Measurements from ENCODE around the gene CIB4.
"Not testable (repeated sequence)": the region's sequence is repeated elsewhere in the genome, so short reads cannot be mapped to it uniquely, and the experiment has no call there.

The CIB4 gene

GRCh38 chr2:26674771-26675170 is 33.6 kb upstream of the CIB4 start:
- H3K9me3 ChIP-seq (ENCODE audit: control insufficient read depth, low read depth, low read length) = no peaks in the 10 kb centered on the region
- no peaks in the 10 kb centered on the region for H3K4me1 ChIP-seq (ENCODE audit: control insufficient read depth, low read depth, low read length)
- H3K36me3 ChIP-seq (ENCODE audit: control insufficient read depth, low read depth, low read length) = no peaks in the 10 kb centered on the region
- no peak overlapping the region for H3K27ac ChIP-seq (ENCODE audit: low read length)
- peaks cover 3% of the 10 kb centered on the region for H3K27me3 ChIP-seq (ENCODE audit: control insufficient read depth, insufficient read depth, low read length)
- no peak overlapping the region for H3K9ac ChIP-seq (ENCODE audit: low read length)
- no peak overlapping the region for H3K4me3 ChIP-seq (ENCODE audit: low read length)

GRCh38 chr2:26674002-26674751 is 33.0 kb upstream of the CIB4 start:
- no peaks in the 10 kb centered on the region for H3K36me3 ChIP-seq (ENCODE audit: control insufficient read depth, low read depth, low read length)
- no peak overlapping the region for H3K27ac ChIP-seq (ENCODE audit: low read length)
- H3K4me3 ChIP-seq (ENCODE audit: low read length) = no peak overlapping the region
- no peak overlapping the region for H3K9ac ChIP-seq (ENCODE audit: low read length)
- no peaks in the 10 kb centered on the region for H3K4me1 ChIP-seq (ENCODE audit: control insufficient read depth, low read depth, low read length)
- H3K9me3 ChIP-seq (ENCODE audit: control insufficient read depth, low read depth, low read length) = no peaks in the 10 kb centered on the region
- peaks cover 3% of the 10 kb centered on the region for H3K27me3 ChIP-seq (ENCODE audit: control insufficient read depth, insufficient read depth, low read length)

GRCh38 chr2:26672818-26673393 is 31.7 kb upstream of the CIB4 start:
- Histone ChIP-seq H3K4me1 (ENCODE audit: control insufficient read depth, low read depth, low read length) (no peaks in the 10 kb centered on the region), H3K27me3 (ENCODE audit: control insufficient read depth, insufficient read depth, low read length) (no peaks in the 10 kb centered on the region), H3K27ac (ENCODE audit: low read length) (no peak overlapping the region), H3K4me3 (ENCODE audit: low read length) (no peak overlapping the region), H3K9ac (ENCODE audit: low read length) (no peak overlapping the region), H3K9me3 (ENCODE audit: control insufficient read depth, low read depth, low read length) (no peaks in the 10 kb centered on the region), H3K36me3 (ENCODE audit: control insufficient read depth, low read depth, low read length) (no peaks in the 10 kb centered on the region)

GRCh38 chr2:26672112-26672817 is 31.1 kb upstream of the CIB4 start:
- Histone ChIP-seq H3K27ac (ENCODE audit: low read length) (no peak overlapping the region), H3K27me3 (ENCODE audit: control insufficient read depth, insufficient read depth, low read length) (no peaks in the 10 kb centered on the region), H3K4me1 (ENCODE audit: control insufficient read depth, low read depth, low read length) (no peaks in the 10 kb centered on the region), H3K9me3 (ENCODE audit: control insufficient read depth, low read depth, low read length) (no peaks in the 10 kb centered on the region), H3K9ac (ENCODE audit: low read length) (no peak overlapping the region), H3K36me3 (ENCODE audit: control insufficient read depth, low read depth, low read length) (no peaks in the 10 kb centered on the region), H3K4me3 (ENCODE audit: low read length) (no peak overlapping the region)

- Histone ChIP-seq H3K9ac (ENCODE audit: low read length) (no peak overlapping the region), H3K4me3 (ENCODE audit: low read length) (no peak overlapping the region), H3K27ac (ENCODE audit: low read length) (no peak overlapping the region)
Observed at GRCh38 chr2:26671691-26672090, 30.5 kb upstream of the CIB4 start.

GRCh38 chr2:26670931-26671460 is 29.8 kb upstream of the CIB4 start:
- H3K4me3 ChIP-seq (ENCODE audit: low read length) = no peak overlapping the region
- H3K27ac ChIP-seq (ENCODE audit: low read length) = no peak overlapping the region

More at GRCh38 chr2:26671691-26672090, 30.5 kb upstream of the CIB4 start:
- no peaks in the 10 kb centered on the region for H3K4me1 ChIP-seq (ENCODE audit: control insufficient read depth, low read depth, low read length)
- H3K9me3 ChIP-seq (ENCODE audit: control insufficient read depth, low read depth, low read length) = no peaks in the 10 kb centered on the region
- H3K36me3 ChIP-seq (ENCODE audit: control insufficient read depth, low read depth, low read length) = no peaks in the 10 kb centered on the region
- no peaks in the 10 kb centered on the region for H3K27me3 ChIP-seq (ENCODE audit: control insufficient read depth, insufficient read depth, low read length)

GRCh38 chr2:26670171-26670570 is 29.0 kb upstream of the CIB4 start:
- H3K27ac ChIP-seq (ENCODE audit: low read length) = no peak overlapping the region
- H3K4me1 ChIP-seq (ENCODE audit: control insufficient read depth, low read depth, low read length) = no peaks in the 10 kb centered on the region
- H3K9me3 ChIP-seq (ENCODE audit: control insufficient read depth, low read depth, low read length) = no peaks in the 10 kb centered on the region
- no peak overlapping the region for H3K4me3 ChIP-seq (ENCODE audit: low read length)
- H3K27me3 ChIP-seq (ENCODE audit: control insufficient read depth, insufficient read depth, low read length) = no peaks in the 10 kb centered on the region
- H3K36me3 ChIP-seq (ENCODE audit: control insufficient read depth, low read depth, low read length) = no peaks in the 10 kb centered on the region
- H3K9ac ChIP-seq (ENCODE audit: low read length) = no peak overlapping the region

More at GRCh38 chr2:26670931-26671460, 29.8 kb upstream of the CIB4 start:
- H3K9me3 ChIP-seq (ENCODE audit: control insufficient read depth, low read depth, low read length) = no peaks in the 10 kb centered on the region
- H3K36me3 ChIP-seq (ENCODE audit: control insufficient read depth, low read depth, low read length) = no peaks in the 10 kb centered on the region
- no peaks in the 10 kb centered on the region for H3K27me3 ChIP-seq (ENCODE audit: control insufficient read depth, insufficient read depth, low read length)
- no peak overlapping the region for H3K9ac ChIP-seq (ENCODE audit: low read length)
- H3K4me1 ChIP-seq (ENCODE audit: control insufficient read depth, low read depth, low read length) = no peaks in the 10 kb centered on the region

- Histone ChIP-seq H3K4me3 (ENCODE audit: low read length) (no peak overlapping the region), H3K9me3 (ENCODE audit: control insufficient read depth, low read depth, low read length) (no peaks in the 10 kb centered on the region), H3K27ac (ENCODE audit: low read length) (no peak overlapping the region), H3K27me3 (ENCODE audit: control insufficient read depth, insufficient read depth, low read length) (no peaks in the 10 kb centered on the region), H3K4me1 (ENCODE audit: control insufficient read depth, low read depth, low read length) (no peaks in the 10 kb centered on the region), H3K36me3 (ENCODE audit: control insufficient read depth, low read depth, low read length) (no peaks in the 10 kb centered on the region), H3K9ac (ENCODE audit: low read length) (no peak overlapping the region)
Observed at GRCh38 chr2:26668856-26669750, 27.9 kb upstream of the CIB4 start.

- H3K4me1 ChIP-seq (ENCODE audit: control insufficient read depth, low read depth, low read length) = no peaks in the 10 kb centered on the region
- no peaks in the 10 kb centered on the region for H3K27me3 ChIP-seq (ENCODE audit: control insufficient read depth, insufficient read depth, low read length)
- no peaks in the 10 kb centered on the region for H3K36me3 ChIP-seq (ENCODE audit: control insufficient read depth, low read depth, low read length)
- H3K9me3 ChIP-seq (ENCODE audit: control insufficient read depth, low read depth, low read length) = no peaks in the 10 kb centered on the region
- no peak overlapping the region for H3K9ac ChIP-seq (ENCODE audit: low read length)
- no peak overlapping the region for H3K27ac ChIP-seq (ENCODE audit: low read length)
- no peak overlapping the region for H3K4me3 ChIP-seq (ENCODE audit: low read length)
Observed at GRCh38 chr2:26668041-26668440, 26.9 kb upstream of the CIB4 start.

- H3K4me1 ChIP-seq (ENCODE audit: control insufficient read depth, low read depth, low read length) = no peaks in the 10 kb centered on the region
- no peak overlapping the region for H3K4me3 ChIP-seq (ENCODE audit: low read length)
- H3K27ac ChIP-seq (ENCODE audit: low read length) = no peak overlapping the region
- H3K9ac ChIP-seq (ENCODE audit: low read length) = no peak overlapping the region
- H3K9me3 ChIP-seq (ENCODE audit: control insufficient read depth, low read depth, low read length) = no peaks in the 10 kb centered on the region
- no peaks in the 10 kb centered on the region for H3K27me3 ChIP-seq (ENCODE audit: control insufficient read depth, insufficient read depth, low read length)
- H3K36me3 ChIP-seq (ENCODE audit: control insufficient read depth, low read depth, low read length) = no peaks in the 10 kb centered on the region
Observed at GRCh38 chr2:26666671-26667070, 25.5 kb upstream of the CIB4 start.

GRCh38 chr2:26665296-26665695 is 24.1 kb upstream of the CIB4 start:
- H3K27me3 ChIP-seq (ENCODE audit: control insufficient read depth, insufficient read depth, low read length); H3K36me3 ChIP-seq (ENCODE audit: control insufficient read depth, low read depth, low read length); H3K4me1 ChIP-seq (ENCODE audit: control insufficient read depth, low read depth, low read length); H3K9me3 ChIP-seq (ENCODE audit: control insufficient read depth, low read depth, low read length); H3K4me3 ChIP-seq (ENCODE audit: low read length); H3K27ac ChIP-seq (ENCODE audit: low read length); H3K9ac ChIP-seq (ENCODE audit: low read length): not testable (repeated sequence)
